Hematopoietic multipotent progenitor cell treated with erythropoietin and hydrocortisone succinate and interleukin-3 and kit ligand, for 4 days (in vitro differentiated cells): ENCODE results near the gene ELAVL4.
A peak's percentile ranks its signal among the peaks of the same experiment; 100 is the strongest.

Source experiments
- DNase-seq: peaks from one replicate; pipeline ENCODE4 v3.0.0-alpha.2; 2015

Gene ELAVL4

GRCh38 chr1:50180367-50180766, 71.6 kb downstream of the ELAVL4 start:
- DNase-seq: no peak

DNA sequence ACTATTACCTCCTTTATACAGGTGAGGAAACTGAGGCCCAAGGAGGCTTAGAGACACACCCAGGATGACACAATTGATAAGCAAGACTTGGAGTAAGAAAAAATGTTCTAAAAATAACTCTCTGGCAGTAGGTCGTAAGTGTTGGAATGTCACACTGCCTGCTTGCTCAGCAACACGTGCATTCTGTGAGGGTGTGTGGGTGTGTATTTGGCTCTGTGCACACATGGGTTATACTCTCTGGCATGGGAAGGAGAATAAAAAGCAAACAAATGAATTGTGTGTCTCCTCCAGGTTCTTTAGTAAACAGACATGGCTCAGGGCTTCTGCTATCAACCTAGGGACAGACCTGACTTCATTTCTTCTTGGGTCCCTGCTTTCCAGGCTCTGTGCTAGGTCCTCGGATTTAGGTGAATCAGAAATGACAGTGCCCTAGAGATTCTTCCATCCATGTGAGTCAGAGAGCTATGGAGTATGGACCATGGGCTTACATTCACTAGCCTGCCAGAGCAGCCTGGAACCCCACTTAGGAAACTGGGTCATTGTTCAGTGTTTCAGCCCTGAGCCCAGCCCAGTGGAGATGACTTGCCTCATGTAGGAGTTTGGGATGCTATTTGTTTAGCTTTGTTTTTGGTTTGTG, 72.4 kb downstream of the ELAVL4 start:
- DNase-seq: no peak

DNA sequence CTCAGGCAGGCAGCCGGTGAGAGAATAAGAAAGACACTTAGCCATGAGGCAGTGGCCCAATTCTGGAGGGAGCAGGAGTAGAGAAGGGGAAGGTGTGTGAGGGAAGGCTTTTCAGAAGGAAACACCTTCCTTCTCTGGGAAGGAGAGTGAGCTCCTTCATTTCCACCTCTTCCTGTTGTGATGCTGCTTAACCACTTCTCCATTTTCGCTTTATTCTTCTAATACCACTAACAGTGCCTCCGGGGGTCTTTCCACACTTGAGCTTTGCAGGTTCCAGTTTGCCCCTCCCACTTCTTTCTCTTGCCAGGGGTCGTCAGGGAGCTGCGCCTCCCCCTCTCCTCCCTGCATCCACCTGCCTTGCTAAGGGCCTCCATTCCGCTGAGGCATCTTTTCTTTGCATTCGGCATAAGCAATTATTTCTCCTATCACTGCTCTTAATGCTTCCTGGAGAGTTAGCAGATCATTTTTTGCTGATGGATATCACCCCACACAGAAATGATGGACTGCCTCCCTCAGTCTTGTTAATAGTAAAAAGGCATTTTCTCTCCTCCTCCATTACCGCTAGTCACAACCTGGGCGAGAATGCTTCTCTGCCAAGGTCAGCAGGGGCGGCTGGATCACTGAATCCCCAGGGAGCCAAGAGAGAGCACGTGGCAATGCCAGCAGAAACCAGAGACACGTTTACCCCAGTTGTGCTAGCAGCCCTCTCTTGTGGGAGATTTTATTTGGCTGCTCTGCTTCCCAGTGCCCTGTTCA, 74.8 kb downstream of the ELAVL4 start:
- peak; percentile 30 for DNase-seq

DNA sequence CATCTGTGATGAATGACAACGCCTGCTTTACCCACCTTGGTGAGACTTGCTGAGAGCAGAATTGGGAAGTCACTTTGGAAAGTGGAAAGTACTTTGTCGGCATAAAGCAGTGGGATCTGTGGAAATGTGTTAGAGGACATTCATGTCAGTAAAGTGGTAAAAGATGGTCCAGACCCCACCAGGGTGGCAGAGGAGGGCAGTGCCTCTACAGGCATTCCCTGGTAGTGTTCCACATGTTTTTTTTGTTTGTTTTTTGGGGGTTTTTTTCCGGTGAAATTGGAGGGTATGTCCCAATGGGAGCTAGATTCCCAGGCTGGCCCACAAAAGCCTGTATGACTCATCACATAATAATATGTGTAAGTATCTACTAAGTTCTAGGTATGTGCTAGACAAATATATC, 80.6 kb downstream of the ELAVL4 start:
- DNase-seq: no peak

DNA sequence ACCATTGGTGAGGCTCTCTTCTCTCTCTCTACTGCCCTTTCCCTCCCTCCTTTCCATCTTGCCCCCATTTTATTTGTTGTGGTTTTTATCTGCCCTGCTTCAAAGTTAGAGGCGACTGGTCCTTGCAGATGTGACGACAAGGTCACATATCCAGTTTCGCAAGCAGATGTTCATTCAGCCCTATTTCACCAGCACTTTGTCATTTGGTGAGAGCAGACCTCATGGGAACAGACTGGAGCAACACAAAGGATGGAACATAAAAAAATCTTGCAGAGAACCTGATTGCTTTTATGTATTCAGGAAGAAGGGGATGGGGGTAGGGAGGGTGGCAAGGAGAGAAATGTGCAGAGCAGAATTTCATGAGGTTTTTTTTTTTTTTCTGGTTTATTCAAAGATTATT, 84.3 kb downstream of the ELAVL4 start:
- no peak for DNase-seq

GRCh38 chr1:50195205-50195604, 86.5 kb downstream of the ELAVL4 start:
- no peak for DNase-seq

GRCh38 chr1:50196081-50196480, 87.4 kb downstream of the ELAVL4 start:
- no peak for DNase-seq

- no peak for DNase-seq
These were observed 88.5 kb downstream of the ELAVL4 start for GRCh38 chr1:50197216-50197615.

GRCh38 chr1:50208315-50208714, 99.6 kb downstream of the ELAVL4 start:
- no peak for DNase-seq

DNA sequence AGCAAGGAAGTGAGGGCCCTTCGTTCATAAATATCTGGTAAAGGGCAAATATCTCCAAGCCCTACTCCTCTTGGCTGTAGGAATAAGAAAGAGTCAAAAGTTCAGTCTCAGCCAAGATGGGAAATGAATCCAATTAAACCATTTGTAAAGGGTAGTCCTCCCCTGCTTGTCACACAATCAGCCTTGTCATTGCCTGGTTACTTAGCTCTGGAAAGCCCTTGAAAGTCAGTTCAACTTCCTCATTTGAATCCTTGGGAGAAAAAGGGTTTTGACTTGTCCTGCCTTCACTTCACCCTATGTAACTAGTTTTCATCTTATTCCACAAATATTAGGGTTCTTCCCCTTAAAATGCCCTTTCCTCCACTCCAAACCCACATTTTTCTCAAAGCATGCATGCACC, 100.0 kb downstream of the ELAVL4 start:
- peak; percentile 26 for DNase-seq

GRCh38 chr1:50209749-50210148, 101.0 kb downstream of the ELAVL4 start:
- no peak for DNase-seq

- no peak for DNase-seq
These were observed 104.8 kb downstream of the ELAVL4 start for GRCh38 chr1:50213505-50213904.

DNA sequence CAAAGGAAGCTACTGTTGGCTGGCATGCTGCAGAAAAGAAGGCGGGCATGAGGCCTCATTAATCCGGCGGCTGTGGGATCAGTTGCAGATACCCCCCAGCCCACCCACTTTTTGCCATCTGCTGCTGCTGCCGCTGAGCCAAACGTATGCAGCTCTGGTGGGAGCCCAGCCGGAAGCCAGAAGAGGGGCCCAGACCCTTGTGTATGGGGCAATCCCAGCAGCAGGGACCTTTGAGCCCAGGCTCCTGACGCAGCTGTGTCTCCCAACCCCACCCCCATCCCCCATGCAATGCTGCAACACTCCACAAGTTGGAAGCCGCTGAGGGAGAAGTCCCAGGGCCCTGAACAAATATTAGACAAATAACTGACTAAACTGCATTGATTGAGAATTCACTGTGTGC, 106.0 kb downstream of the ELAVL4 start:
- DNase-seq: peak; percentile 54

DNA sequence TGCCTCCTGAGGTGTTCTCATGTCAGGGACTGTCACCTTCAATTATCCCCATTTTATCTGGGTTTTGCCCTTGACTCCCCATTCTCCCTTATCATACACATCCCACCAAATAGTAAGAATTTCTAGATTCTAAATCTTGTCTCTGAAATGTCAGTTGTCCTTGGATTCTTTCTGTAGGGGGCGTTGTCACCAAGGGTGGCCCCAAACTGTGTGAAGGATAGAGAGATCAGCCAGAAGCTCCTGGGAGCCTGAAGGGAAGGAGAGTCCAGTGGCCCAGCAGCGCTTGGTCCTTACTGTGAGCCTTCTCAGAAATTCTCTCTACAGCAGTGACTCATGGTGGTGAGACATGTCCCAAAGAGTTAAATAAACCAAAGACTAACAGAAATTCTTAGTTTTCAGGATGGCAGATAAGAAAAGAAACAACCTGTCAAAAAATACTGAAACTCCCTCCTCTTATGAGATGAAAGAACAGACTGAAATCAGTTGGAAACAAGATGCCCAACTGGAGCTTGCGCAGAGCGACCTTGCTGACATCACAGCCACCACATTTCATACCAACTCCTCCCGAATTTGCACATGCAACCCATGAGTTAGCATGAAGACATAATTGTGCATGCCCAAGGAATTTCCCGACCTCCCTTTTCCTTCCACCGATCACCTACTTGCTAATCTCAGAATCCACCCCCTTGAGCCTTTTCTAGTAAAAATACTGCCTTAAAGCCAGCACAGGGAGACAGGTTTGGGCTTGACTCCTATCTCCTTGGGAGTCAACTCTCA, 109.8 kb downstream of the ELAVL4 start:
- DNase-seq: no peak

GRCh38 chr1:50228871-50229384, 120.2 kb downstream of the ELAVL4 start:
- DNase-seq: no peak

DNA sequence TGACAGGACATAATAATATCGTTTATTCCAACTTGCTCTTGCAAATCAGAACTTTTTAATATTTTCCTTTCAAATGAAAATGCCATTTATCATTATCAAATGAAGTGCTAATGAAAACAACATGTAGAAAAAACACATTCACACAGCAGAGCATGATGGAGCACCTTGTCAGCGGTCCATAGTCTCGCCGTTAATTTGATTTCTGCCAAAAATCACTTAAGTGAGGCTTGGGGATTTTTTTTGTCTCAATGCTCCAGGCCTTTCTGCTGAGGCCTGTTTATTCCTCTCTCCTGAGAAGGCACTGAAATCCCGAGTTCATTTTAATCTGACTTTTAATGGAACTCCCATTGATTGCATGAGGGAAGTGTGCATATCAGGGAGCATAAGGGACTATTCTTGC, 122.5 kb downstream of the ELAVL4 start:
- no peak for DNase-seq

- no peak for DNase-seq
These were observed 123.6 kb downstream of the ELAVL4 start for GRCh38 chr1:50232336-50232735.

DNA sequence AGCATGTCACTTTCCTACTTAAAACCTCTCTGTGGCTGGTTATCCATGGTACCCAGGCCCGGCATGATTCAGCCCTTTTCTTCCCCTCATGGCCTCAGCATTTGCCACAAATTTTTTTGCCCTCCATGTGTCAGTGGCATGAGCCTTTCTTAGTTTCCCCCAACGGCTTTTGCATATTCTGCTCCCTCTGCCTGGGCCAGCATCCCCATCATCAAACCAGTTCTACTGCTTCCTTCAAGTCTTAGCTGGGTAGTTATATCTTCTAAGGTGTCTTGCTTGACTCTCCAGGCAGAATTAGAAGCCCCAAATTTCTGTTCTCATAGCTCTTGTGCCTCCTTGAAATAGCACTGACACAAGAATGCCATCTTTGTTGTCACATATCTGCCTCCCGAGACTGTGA, 127.9 kb downstream of the ELAVL4 start:
- no peak for DNase-seq

GRCh38 chr1:50237056-50237455, 128.3 kb downstream of the ELAVL4 start:
- DNase-seq: no peak

GRCh38 chr1:50243939-50244338, 135.2 kb downstream of the ELAVL4 start:
- DNase-seq: no peak

DNA sequence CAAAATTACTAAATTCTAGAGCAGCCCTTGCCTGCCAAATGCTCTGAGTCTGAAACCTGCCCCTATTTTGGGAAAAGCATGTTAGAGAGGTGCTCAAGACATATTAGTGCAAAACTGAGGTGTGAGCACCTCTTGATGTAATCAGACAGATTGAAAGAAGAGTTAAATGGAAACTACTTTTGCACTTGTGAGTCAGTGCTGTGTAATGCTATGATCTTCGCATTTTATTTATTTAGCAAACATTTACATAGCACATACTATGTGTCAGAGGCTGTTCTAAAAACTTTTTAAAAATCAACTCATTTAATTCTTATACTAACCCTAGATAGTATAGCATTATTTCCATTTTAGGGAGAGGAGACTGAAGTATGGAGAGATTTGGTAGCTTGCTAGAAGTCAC, 138.1 kb downstream of the ELAVL4 start:
- no peak for DNase-seq

- DNase-seq: peak; percentile 32
These were observed 143.0 kb downstream of the ELAVL4 start for GRCh38 chr1:50251702-50252101.

GRCh38 chr1:50252196-50252595, 143.5 kb downstream of the ELAVL4 start:
- DNase-seq: no peak
